Measurements from ENCODE around the gene PSTPIP2.
"Not testable (repeated sequence)": the region's sequence is repeated elsewhere in the genome, so short reads cannot be mapped to it uniquely, and the experiment has no call there.

Gene PSTPIP2

DNA sequence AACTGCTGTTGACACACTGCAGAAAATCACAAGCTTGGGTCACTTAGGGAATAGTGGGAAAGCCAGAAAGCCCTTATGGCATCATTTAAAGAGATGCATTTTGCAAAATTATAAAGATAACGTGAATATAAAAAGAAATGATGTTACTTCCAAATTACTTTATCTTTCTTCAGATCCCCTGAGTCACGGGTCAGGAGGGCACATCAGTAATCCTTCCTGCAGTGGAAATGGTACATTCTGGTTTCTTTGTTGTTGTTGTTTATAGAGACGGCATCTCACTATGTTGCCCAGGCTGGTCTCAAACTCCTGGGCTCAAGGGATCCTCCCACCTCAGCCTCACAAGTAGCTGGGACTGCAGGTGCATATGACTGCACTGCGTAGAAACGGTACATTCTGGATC lies 95.1 kb downstream of the PSTPIP2 start:
- DNase-seq = no peak

- no peak for DNase-seq
These were observed 95.5 kb downstream of the PSTPIP2 start for GRCh38 chr18:45976566-45976965.

DNA sequence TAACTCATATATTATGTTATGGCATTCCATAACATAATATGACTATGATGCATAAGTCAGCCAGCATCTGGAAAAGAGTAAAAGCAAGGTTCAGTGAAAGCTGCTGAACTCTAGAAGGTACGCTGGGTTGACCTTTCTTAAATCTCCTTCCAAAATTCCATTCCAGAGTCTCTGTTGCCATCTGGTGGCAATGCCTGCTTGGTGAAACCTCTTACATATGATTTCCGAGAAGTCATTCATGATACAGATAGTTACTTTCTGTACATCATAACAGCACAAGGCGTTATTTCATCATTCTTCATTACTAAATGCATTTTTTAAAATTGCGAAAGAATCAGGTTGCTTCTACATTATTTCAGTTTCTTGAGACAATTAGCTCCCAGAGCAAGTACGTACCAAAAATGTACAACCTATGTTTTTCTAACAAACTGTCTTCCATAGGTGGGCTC lies 97.9 kb downstream of the PSTPIP2 start:
- peak; percentile 62 for DNase-seq

GRCh38 chr18:45967007-45967706 lies 104.9 kb downstream of the PSTPIP2 start, which contains the start of gene EPG5:
Gene EPG5, minus strand, starts transcription at chr18:45967329. Its CDS starts 90 bp downstream, at chr18:45967239.
- DNase-seq = peak; percentile 88

- DNase-seq = not testable (repeated sequence)
These were observed 107.1 kb downstream of the PSTPIP2 start for GRCh38 chr18:45964913-45965312.

- DNase-seq = no peak
These were observed 109.2 kb downstream of the PSTPIP2 start for GRCh38 chr18:45962866-45963265.

DNA sequence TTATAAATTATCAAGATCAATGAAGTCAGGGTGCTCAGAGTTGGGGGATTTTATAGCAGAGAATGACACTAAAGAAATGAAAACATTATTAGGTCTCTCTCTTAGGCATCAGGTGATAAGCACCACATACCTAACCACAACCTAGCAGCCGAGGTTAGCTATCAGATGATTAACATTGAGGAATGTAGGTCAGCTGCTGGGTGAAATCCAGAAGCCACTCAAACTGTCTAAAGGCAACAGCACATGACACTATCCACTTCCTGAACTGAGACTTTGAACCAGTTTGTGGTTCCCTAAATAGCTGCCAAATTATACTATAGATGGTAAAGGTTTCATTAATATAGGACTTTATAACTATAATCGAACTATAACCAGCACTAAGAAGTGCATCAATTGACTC lies 109.6 kb downstream of the PSTPIP2 start:
- DNase-seq = no peak

- DNase-seq = not testable (repeated sequence)
These were observed 112.6 kb downstream of the PSTPIP2 start for GRCh38 chr18:45959484-45959883.

- no peak for DNase-seq
These were observed 113.3 kb downstream of the PSTPIP2 start for GRCh38 chr18:45958730-45959129.

- no peak for DNase-seq
These were observed 114.0 kb downstream of the PSTPIP2 start for GRCh38 chr18:45958027-45958426.

DNA sequence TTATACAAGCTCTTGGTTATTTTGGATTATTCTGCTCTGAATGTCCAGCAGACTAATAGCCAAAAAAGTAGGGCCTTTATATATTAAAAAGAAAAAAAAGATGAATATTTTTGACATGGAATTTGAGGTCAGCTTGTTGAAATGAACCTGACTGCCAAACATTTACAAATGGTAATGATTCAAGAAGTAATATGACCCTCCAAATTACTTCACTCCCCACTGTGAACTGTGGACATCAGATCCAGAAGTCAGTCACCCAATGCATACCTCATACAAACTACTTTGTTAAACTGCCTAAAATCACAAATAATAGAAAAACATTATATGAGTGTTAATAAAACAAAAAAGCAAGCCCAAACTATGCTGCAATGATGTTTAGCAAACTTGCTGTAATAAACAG lies 115.0 kb downstream of the PSTPIP2 start:
- DNase-seq = no peak

- DNase-seq = no peak
These were observed 117.8 kb downstream of the PSTPIP2 start for GRCh38 chr18:45954070-45954934.

- no peak for DNase-seq
These were observed 120.9 kb downstream of the PSTPIP2 start for GRCh38 chr18:45951016-45951714.

- no peak for DNase-seq
These were observed 126.4 kb downstream of the PSTPIP2 start for GRCh38 chr18:45945669-45946068.

DNA sequence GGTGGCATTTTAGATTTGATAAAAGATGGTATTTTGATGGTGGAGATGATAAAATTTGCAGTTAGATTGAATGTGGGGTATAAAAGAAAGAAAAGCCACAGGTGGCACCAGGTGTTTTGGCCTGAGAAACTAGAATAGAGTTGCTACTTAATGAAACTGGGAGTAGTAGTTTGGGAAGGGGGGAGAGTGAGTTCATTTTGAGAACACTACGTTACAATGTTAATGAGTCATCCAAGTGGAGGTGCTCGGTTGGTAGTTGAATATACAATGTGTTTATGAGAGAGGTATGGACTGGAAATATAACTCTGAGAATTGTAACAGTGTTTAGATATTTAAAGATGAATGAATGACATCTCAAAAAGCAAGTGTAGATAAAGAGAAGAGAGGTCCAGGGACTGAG lies 131.3 kb downstream of the PSTPIP2 start:
- DNase-seq = no peak

DNA sequence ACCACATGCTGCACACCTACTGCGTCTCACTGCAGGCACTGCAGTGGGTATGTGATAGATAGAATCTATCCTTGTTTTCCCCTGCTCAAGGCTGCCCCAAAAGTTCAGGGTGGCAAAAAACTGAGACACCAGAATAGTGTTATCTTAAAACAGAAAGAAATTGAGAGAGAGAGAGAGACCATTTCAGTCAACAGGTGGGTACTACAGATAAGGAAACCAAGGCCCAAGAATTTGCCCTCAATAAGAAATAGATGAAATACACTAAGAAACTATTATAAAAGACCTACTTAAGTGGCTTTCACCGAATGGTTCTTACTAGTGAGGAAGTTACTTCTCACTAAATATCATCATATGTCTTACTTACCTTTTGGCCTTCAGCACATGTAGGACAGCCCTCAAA lies 132.8 kb downstream of the PSTPIP2 start:
- DNase-seq = no peak

DNA sequence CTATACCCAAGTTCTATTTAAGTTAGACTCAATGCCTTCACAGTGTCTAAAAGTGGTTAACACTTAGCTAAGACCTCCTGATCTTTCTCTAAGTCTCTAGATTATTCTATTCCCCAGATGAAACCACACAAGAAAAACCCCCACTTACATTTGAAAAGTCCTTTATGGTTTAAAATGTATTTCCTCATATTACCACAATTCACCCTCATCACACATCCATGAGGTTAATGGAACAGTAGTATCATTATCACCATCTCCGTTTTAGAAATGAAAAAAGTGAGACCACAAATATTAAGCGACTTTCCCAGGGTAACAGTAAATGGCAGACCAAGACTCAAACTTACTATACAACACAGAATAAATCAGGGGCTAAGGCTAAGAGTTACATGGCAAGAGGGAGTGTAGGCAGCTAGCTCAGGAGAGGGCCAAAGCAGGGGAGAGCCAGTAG lies 133.5 kb downstream of the PSTPIP2 start:
- DNase-seq = no peak

DNA sequence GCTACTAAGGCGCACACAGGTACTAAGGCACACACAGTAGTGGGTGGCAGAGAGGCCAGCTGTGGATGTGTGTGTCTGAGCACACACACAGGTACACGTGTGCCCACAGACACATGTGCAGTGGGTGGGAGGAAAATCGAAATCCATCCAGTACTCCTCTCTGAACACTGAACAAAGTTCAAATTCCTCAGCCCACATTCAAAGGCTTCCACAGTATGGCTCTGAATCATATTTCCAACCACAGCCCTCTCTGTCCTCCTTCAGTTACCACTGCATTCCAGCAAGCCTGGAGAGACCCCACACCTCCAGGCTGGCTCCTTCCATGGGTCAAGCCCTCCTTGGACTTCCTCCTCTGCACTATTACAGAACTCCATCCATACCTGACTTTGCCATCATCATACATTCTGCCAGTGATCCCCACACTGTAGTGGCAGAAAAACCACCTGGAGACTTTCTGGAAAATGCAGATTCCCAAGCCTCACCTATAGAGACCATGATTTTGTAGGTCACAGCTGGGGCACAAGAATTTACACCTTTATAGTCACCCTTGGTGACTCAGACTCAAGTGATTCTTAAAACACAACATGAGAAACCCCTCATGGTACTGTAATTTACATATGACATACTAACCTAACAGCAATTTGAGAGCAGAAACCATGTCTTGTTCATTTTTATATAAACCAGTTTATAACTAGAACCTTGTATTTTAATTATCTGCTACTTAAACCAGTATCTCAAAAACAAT lies 136.3 kb downstream of the PSTPIP2 start:
- no peak for DNase-seq
